ENCODE measurements around the gene GET3.

- TF ChIP-seq TAF1 (IDR thresholded peaks at IDR 0.05; ENCODE audit: low read depth, low read length) (no peak), POLR2A (IDR thresholded peaks at IDR 0.05; ENCODE audit: low read depth, low read length) (no peak)
These were observed 20.4 kb downstream of the GET3 start for GRCh38 chr19:12757544-12758274.
